HG03469 (cell line): ENCODE results near the gene RAB11FIP2.

ENCODE experiments used
- ATAC-seq: cut with Tn5 transposase; IDR thresholded peaks from one replicate; pipeline ENCODE4 v1.9.1; 2021; ENCODE audit warnings: mild to moderate bottlenecking, moderate library complexity, moderate number of reproducible peaks; ENCODE audit not compliant: unreplicated experiment

Gene RAB11FIP2

DNA sequence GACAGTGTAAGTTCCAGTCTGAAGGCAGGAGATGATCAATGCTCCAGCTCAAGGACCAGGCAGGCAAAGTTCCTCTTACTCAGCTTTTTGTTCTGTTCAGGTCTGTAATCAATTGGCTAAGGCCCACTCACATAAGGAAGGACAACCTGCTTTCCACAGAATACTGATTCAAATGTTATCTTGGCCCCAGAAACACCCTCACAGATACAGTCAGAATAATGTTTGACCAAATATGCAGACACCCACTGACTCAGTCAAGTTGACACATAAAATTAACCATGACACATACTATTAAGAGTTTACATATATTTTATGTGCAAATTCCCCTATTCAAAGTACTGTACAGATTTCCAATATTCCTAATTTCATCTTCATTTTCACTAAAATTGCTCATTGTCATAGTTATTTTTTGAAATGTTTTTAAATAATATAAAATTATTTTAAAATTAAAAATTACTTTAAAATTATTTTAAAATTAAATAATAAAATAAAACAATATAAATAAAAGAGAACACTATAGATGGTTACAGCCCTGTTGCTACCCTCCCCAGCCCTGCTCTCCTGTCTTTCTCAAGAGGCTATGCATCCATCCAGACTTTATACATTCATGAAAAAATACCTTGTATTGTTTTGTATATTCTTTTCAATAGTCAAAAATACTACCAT is 59.4 kb downstream of the RAB11FIP2 start:
- no peak for ATAC-seq

DNA sequence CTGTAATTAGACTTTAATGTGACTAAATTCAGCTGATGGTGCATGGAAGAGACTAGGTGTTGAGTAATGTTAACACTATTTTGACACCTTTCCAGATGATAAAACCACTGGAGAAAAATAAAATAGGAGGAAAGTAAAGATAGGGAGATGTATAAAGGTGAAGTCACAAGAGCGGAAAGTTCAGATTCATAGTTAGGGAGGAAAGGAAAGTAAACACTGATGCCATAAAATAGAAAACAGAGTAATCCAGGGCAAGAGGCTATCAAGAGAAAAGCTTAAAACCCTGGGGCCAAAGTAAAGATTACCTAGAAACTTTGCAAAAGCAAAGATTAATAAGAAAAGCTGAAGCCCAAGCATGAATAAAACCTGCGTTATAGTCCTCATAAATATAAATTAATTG is 62.8 kb downstream of the RAB11FIP2 start:
- no peak for ATAC-seq

DNA sequence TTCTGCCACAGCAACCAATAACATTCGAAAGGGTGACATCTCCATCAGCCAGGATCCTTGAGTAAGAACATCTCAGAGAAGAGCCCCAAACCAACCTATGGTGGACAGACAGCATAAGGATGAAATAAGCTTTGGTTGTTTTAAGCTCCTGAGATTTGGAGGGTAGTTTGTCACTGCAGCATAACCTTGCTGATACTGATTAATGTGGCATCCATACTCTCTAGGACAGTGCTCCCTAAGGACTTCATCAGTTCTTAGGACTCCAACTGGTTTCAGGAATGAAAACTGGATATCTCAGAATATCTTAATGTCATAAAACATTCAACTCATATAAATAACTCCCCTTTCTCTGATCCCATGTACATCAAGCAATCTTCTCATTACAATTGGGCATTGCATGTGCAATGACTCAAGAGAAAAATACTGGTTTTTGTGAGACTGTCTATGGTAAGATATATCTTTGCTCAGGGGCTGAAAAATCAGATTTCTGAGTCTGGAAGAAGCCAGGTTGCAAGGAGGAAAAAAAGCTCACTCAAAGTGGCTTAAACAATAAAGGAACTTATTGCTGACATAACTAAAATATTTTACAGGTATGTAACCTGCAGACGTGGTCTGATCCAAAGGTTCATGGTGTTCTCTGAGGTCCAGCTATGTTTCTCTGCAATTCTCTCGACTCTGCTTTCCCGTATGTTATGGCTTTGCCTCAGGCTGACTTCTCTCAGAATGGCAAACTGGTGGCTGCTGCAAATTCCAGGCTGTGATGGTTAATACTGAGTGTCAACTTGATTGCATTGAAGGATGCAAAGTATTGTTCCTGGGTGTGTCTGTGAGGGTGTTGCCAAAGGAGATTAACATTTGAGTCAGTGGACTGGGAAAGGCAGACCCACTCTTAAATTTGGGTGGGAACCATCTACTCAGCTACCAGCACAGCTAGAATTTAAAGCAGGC is 65.7 kb downstream of the RAB11FIP2 start:
- ATAC-seq: no peak

DNA sequence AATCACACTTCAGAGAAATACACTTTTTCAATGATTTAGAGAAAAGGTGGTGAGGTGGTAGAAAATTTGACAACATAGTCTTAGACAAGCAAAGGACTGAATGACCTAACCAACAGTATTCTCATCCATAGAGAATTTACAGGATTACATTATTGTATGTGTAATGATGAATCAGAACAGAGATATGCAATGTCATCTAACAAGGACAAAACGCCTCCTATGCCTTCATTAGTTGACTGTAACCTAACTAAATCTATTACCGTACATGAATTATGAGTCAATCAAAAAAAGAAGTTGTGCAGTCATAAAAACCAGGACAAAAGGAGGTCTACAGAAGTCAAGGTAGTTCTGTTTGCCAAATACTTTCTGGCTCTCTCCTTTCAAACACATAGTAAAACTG is 66.5 kb downstream of the RAB11FIP2 start:
- no peak for ATAC-seq

DNA sequence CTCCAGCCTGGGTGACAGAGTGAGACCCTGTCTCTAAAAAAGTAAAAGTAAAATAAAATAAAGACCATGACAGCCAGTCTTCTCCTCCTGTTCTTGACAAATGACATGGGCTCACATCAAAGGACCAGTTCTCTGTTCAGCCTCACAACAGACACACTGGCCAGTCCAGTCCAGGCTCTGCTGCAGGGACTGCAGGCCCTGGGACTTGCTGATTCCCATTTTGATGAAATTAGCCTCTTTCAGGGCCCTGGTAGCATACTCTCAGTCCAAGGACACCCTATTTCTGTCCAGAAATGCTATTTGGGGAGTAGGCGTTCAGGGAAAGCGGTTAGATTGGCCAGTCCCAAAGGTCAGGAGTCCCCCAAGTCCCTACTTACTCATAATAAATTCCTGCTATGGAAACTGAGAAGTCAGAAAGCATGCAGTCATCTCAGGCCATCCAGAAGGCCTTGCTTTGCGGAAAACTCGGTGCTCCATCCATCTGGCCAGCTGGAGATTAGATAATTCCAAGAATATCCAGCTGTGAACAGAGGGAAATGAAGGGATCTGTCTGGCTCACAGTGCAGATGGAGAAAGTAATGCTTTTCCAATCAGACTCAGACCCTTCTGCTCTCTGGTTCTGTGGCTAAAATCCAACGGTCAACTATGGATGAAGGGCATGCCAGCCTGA is 74.4 kb downstream of the RAB11FIP2 start:
- no peak for ATAC-seq

DNA sequence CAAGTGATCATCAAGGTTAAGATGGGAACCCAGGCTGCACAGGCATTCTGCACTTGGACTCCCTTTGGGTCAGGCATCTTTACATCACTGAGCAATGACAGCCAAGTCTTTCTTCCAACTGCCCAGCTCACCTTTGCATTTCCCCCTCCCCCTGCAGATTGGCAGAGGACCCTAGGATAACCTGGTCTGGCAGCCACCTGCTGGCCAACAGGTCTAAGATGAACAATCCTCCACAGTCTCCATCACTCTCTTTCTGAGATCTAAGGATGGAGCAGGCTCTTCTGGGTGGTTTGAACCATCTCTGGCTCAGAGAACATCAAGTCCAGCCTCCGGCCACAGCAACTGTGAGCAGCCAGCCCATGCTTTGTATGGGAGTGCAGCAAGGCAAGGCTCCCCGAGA is 75.8 kb downstream of the RAB11FIP2 start:
- ATAC-seq: no peak

DNA sequence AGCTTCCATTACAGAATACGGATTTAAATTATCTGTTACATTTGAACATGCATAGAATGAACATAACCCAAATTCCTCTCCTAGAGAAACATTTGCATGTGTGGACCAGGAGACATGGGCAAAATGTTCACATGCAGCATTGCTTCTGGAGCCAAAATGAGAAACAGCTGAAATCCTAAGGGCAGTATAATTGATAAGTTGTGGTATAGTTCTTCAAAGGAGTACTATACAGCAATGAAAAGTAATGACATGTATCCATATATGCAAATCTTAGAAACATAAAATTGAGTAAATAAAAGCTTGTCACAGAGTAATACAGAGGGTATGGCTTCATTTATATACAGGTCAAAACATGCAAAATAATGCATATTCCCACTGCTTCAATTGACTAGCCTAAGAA is 77.1 kb downstream of the RAB11FIP2 start:
- ATAC-seq: no peak

DNA sequence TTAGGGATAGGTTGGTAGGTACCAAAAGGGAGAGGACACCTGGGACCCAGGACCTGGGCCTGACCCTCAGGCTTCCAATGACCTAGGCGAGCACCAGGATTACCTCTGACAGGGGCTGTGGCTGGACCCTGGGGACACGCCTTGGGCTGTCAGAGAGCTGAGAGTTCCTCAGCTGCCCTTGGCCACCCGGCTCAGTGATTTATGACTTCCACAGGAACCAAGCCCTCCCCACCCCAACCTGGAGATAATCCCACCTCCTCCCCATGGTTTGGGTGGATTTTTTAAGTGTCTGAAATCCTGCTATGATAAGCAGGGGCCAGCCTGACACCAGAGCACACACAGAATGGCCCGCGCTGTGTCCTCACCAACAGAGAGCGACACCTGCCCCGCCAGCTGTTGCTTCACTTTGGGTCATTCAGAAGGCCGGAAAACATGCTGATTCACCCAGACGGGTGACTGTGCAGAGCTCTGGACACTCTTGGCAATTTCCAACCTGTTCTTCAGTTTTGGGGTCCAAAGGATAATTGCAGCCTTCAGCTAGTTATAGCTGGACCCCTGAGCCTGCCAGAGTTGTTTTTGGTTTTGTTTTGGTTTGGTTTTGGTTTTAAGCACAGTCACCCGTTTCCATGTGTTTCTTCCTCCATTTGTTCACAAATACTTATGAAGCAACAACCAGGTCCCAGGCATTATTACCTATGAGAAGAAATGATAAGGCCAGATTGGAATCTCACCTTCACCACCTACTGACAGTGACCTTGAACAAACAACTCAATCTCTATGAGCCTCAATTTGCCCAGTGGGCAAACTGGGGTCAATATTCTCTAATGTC is 78.2 kb downstream of the RAB11FIP2 start:
- ATAC-seq: no peak

DNA sequence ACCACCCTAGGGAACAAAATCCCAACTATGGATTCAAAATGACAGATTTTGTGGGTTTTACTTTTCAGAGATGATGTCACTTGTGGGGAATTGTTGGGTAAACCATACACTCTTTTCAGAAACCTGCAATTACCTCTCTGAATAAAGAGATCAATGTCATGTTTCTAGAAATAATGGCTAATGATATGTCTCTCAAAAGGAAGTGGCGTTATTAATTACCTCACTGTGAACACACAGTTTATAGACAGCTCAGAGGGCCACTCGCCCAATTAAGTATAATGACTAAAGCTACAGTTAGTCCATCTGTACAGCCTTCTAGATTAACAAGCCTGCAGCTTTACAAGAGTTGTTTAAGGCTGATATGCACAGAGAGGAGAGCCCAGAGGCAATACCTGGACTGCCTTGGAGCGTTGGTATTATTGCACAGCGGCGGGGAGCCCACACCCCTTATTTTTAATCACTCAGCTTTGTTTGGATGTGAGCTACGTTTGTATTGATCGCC is 79.5 kb downstream of the RAB11FIP2 start:
- ATAC-seq: no peak

DNA sequence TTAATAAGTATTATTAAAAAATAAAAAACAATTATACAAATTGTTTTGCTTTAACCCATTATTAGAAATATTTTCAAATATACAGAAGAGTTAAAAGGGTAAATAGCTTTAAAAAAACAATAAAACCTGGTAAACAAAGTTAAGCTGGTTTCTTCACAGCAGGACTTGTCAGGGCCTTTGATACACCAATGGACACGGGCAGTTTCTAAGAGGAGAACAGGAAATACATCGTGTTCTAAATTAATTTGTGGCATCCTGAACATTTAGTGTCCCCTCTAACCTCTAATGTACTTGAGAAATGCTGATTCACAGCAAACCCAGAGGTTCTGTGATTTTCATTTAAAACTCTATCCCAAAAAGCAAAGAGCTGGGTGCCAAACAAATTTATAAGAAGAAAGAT is 80.8 kb downstream of the RAB11FIP2 start:
- ATAC-seq: no peak

DNA sequence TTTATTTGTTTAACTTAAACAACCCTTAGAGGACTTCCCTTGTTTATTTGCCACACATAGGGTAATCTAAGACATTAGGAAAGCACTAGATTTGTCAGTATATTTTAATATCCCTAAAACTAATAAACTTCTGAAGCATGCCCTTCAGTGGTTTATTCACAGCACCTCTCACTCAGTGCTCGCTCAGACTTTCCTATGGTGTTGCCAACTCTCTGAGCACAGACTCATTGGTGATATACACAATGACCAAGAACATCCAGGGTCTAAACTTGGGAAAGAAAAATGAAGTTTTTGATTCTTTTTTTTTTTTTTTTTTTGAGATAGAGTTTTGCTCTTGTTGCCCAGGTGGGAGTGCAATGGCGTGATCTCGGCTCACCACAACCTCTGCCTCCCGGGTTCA is 82.2 kb downstream of the RAB11FIP2 start:
- ATAC-seq: no peak

DNA sequence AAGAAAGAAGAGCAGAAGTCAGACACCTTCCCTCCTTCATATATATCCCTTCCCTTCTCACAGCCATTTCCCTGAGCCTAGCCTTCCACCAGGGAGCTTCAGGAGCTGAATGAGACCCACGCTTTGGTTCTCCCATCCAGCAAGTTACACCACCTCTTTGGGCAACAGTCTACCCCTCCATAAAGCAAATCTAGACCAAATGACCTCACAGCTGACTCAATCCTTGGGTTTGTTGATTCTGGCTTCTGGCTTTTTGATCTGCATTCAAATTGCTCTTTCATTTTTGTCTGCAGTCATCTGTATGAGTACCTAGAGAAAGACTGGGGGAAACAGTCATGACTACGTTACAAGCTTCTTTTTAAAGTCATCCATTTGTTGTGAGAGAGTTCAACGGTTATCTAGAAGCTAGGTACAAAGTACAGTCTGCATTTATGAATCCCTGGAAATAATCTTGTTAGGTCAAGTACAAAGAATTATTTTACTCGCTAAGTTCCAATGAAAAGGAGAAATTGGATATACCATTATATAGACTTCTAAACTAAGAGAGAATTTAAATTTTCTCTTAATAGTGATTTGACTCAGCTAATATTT is 86.3 kb downstream of the RAB11FIP2 start:
- ATAC-seq: no peak

DNA sequence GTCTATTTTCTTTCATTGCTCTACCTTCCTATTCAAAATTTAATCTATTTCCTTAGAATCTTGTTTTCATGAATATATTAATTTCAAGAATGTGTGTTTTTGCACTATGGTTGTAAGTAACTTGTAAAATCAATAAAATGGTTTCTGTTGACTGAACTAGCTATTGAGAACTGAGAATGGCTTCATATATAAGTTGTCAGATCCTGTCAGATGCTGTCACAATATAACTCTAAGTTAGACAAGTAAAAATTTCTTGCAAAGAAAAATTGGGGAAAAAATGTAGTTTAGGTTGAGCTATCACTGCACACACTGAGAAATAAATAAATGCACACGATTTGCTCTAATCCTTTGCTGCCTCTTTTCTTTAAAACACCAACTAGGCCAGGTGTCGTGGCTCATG is 89.8 kb downstream of the RAB11FIP2 start:
- no peak for ATAC-seq

DNA sequence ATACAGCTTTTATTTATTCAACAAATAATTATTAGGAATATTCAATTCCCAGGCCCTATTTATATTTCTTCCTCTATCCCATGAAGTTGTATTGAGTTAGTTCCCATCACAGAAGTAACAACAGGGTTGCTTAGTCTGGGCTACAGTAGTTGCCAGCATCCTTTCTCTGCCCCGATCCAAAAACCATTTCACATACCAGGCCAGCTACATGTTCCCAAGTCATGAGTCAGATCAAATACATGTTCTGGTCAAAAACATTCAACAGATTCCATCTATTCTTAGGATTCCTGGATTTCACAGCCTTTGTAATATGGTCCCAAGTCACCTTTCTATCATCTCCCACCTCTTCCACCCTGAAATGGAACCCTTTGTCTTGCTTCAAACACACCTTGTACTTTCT is 91.6 kb downstream of the RAB11FIP2 start:
- ATAC-seq: no peak
